Heart right ventricle (tissue), 16 donors: ENCODE measurements around the gene GTF2H4. TPM values are rescaled to one million over a fixed set of nuclear protein-coding genes. Genes with fewer than 3 reads are reported as not detected.
A peak's percentile ranks its signal among the peaks of the same experiment; 100 is the strongest.

Source experiments
- ATAC-seq, 8 donors: fragments of 200-7000 bp; cut with Tn5 transposase; one replicate each; pipeline ENCODE4 v1.9.1; 2020; ENCODE audit warnings: mild to moderate bottlenecking in 8 of 8, moderate library complexity in 8 of 8, moderate number of reproducible peaks in 1 of 8
- DNase-seq, 2 donors: peaks; one replicate each; pipeline ENCODE4 v3.0.0-alpha.2; 2020
- H3K27ac ChIP-seq, 10 donors: fragments of 200-600 bp; sonication (generic) in 2 of 10; one replicate each; pipeline versions ENCODE4 v1.5.0 to v1.8.0; 2020 to 2022; ENCODE audit warnings: mild to moderate bottlenecking in 3 of 10
- H3K27me3 ChIP-seq, 7 donors: fragments of 200-600 bp; one replicate each; pipeline ENCODE4 v1.8.0; 2021 to 2022; ENCODE audit warnings: mild to moderate bottlenecking in 2 of 7
- H3K36me3 ChIP-seq, 9 donors: fragments of 200-600 bp; sonication (generic) in 1 of 9; one replicate each; pipeline versions ENCODE4 v1.5.0 to v1.8.0; 2020 to 2022; ENCODE audit warnings: mild to moderate bottlenecking in 2 of 9
- H3K4me1 ChIP-seq, 9 donors: fragments of 200-600 bp; sonication (generic) in 1 of 9; one replicate each; pipeline versions ENCODE4 v1.5.0 to v1.8.0; 2020 to 2022; ENCODE audit warnings: mild to moderate bottlenecking in 4 of 9
- H3K4me3 ChIP-seq, 10 donors: fragments of 200-600 bp; sonication (generic) in 2 of 10; one replicate each; pipeline versions ENCODE4 v1.5.0 to v1.8.0; 2020 to 2022; ENCODE audit warnings: mild to moderate bottlenecking in 7 of 10, moderate library complexity in 2 of 10
- H3K9me3 ChIP-seq, 11 donors: fragments of 200-600 bp in 10 of 11; sonication (generic) in 2 of 11; one replicate each; pipeline versions ENCODE4 v1.5.0 to v1.8.0; 2013 to 2022; ENCODE audit warnings: mild to moderate bottlenecking in 2 of 11, control low read depth in 1 of 11, moderate library complexity in 1 of 11
- CTCF ChIP-seq, 9 donors: fragments of 200-600 bp; sonication (generic) in 2 of 9; IDR thresholded peaks; one replicate each; pipeline versions ENCODE4 v1.5.0 to v1.8.0; 2021 to 2022; ENCODE audit warnings: antibody characterized with exemption in 9 of 9, mild to moderate bottlenecking in 5 of 9, moderate library complexity in 1 of 9
- WGBS, 2 donors: extraction: QIAGEN DNeasy Blood & Tissue Kit; methylation state at CpG; one replicate each; pipeline ENCODE4 v1.1.7; 2013; ENCODE audit warnings: inconsistent platforms in 1 of 2; 5-methylcytosine and 5-hydroxymethylcytosine counted together
- intact Hi-C, 10 donors: fragments of 100-400 bp; cut with DNase I; formaldehyde crosslinking; loops; one replicate each; pipeline versions ENCODE4 v1.11.1 to v1.14.2; 2022
- polyA plus RNA-seq, 2 donors: library from polyadenylated mRNA; stranded (reverse); fragments of 200-250 nt; gene quantifications; one replicate each; pipeline ENCODE4 v1.2.3, GENCODE V29; 2013
- total RNA-seq, 10 donors: library from RNA; stranded (reverse); fragmentation: NEBNext Ultra II Directional in 3 of 10; extraction: Animal tissue kit (Norgen Biotek cat#: 25700) in 3 of 10; gene quantifications; one replicate each; pipeline versions ENCODE4 v1.2.1 to v1.2.4, GENCODE V29; 2021 to 2023
- donor health status: Arrhythmogenic right ventricular cardiomyopathy.
- donor health status: ischemic (EF 13 %, LVEDD 7.1; RV severe dilation, severe dysfunction).
- donor health status: healthy with polysubstance abuse.
- donor health status: DM: no; HTN: yes; CAD: no.
- donor health status: DM: no; HTN: no; CAD: no.
- donor health status: ischemic (EF 25% LVEDD 6.9; RV normal size, moderate dysfunction).
- donor health status: ischemic (EF 25% LVEDD 5.7; RV mildly dilated, moderate dysfunction).
- donor health status: healthy.
- donor health status: DM: yes; HTN: yes; CAD: no.
- donor health status: Ischemic cardiomyopathy.
- donor health status: ischemic (EF 35%, LVEDD 5.7; RV mildly dilated, moderate dysfunction).
- donor health status: nonischemic (EF 11% LVEDD 7.7; RV severe dilation, severe dysfunction).
- donor health status: DM: yes; HTN: yes; CAD: no.
- donor health status: PGD.
- donor health status: ischemic (EF 29% LVEDD 5.4; RV normal size, mild dysfunction).
- donor health status: nonischemic (EF 23%, LVEDD 6.1; RV moderate dilation, normal function).

The GTF2H4 gene
- total and polyA plus RNA-seq, 12 donors = 8.3 to 27.0 (median 13.2) TPM

- Histone ChIP-seq H3K36me3 (peaks cover 0 to 12% (median 0%) of the 10 kb centered on the region in 9 donors), H3K9me3 (no peaks in the 10 kb centered on the region), H3K27ac (peak overlapping the region; percentile 43 to 90 (median 84)), H3K27me3 (peaks cover 0 to 22% (median 0%) of the 10 kb centered on the region in 7 donors), H3K4me1 (peaks cover 13 to 60% (median 36%) of the 10 kb centered on the region in 9 donors), H3K4me3 (peak overlapping the region; percentile 53 to 96 (median 74))
- 3 to 6% methylated on average over 50 to 59 of the region's 59 CpGs for WGBS, 2 donors
- intact Hi-C loops = loop anchor here in 4 of 10 donors (1.0 to 10.0 kb wide), 5 partner anchors 24 to 200 kb away; partner anchors contain the start of genes FLOT1 (in 2 of the 4), IER3 (in 2 of the 4), GTF2H4 (in 1 of the 4) and PPP1R18 (in 1 of the 4)
- peak; percentile 18 to 64 (median 38) for ATAC-seq
- DNase-seq = peak in 1 of 2 donors; percentile 34
- no peak for TF ChIP-seq CTCF (IDR thresholded peaks at IDR 0.05)
These were observed 23.2 kb upstream of the GTF2H4 start for GRCh38 chr6:30884521-30885480.

- ATAC-seq (peak in 4 of 8 donors; percentile 16 to 27 (median 20)), DNase-seq (no peak)
- Histone ChIP-seq H3K27ac (peak overlapping the region in 7 of 10 donors; percentile 19 to 90 (median 85)), H3K27me3 (peaks cover 0 to 22% (median 0%) of the 10 kb centered on the region in 7 donors), H3K4me1 (peaks cover 13 to 67% (median 36%) of the 10 kb centered on the region in 9 donors), H3K4me3 (peak overlapping the region in 9 of 10 donors; percentile 53 to 96 (median 74)), H3K36me3 (peaks cover 0 to 18% (median 0%) of the 10 kb centered on the region in 9 donors), H3K9me3 (no peaks in the 10 kb centered on the region)
- no peak for TF ChIP-seq CTCF (IDR thresholded peaks at IDR 0.05)
- WGBS, 2 donors = 25 to 40% methylated on average over 7 of the region's 7 CpGs
- intact Hi-C loops = loop anchor here in 4 of 10 donors (1.0 to 10.0 kb wide), 4 partner anchors 23 to 201 kb away; partner anchors contain the start of genes FLOT1 (in 1 of the 4), GTF2H4 (in 1 of the 4), IER3 (in 1 of the 4) and PPP1R18 (in 1 of the 4)
These were observed 22.5 kb upstream of the GTF2H4 start for GRCh38 chr6:30885481-30885998.

- ATAC-seq (peak in 6 of 8 donors; percentile 45 to 71 (median 58)), DNase-seq (peak in 1 of 2 donors; percentile 46)
- 19 to 29% methylated on average over 18 of the region's 18 CpGs for WGBS, 2 donors
- Histone ChIP-seq H3K4me1 (peaks cover 13 to 69% (median 36%) of the 10 kb centered on the region in 9 donors), H3K27me3 (peaks cover 0 to 22% (median 0%) of the 10 kb centered on the region in 7 donors), H3K4me3 (peak overlapping the region in 9 of 10 donors; percentile 9 to 96 (median 74)), H3K36me3 (peaks cover 0 to 25% (median 0%) of the 10 kb centered on the region in 9 donors), H3K27ac (peak overlapping the region in 7 of 10 donors; percentile 43 to 90 (median 85)), H3K9me3 (no peaks in the 10 kb centered on the region)
- intact Hi-C loops = loop anchor here in 4 of 10 donors (1.0 to 10.0 kb wide), 4 partner anchors 22 to 201 kb away; partner anchors contain the start of genes FLOT1 (in 1 of the 4), GTF2H4 (in 1 of the 4), IER3 (in 1 of the 4) and PPP1R18 (in 1 of the 4)
- TF ChIP-seq CTCF (IDR thresholded peaks at IDR 0.05) = no peak
These were observed 21.8 kb upstream of the GTF2H4 start for GRCh38 chr6:30885999-30886896.
